ENCODE results near the gene LAMC2.

- no peak for TF ChIP-seq POLR2A (IDR thresholded peaks at IDR 0.05)
- TF ChIP-seq CTCF (IDR thresholded peaks at IDR 0.05), result no peak
Observed at GRCh38 chr1:183285746-183286145, 99.7 kb downstream of the LAMC2 start.
